Prostate gland (tissue), 2 donors: ENCODE results near the gene IL2RA.

Experiments used
- POLR2A ChIP-seq: fragments of 450-650 bp; IDR thresholded peaks from one replicate; pipeline ENCODE4 v1.6.1; 2016; ENCODE audit warnings: antibody characterized with exemption, mild to moderate bottlenecking
- POLR2AphosphoS5 ChIP-seq: sonication (generic); formaldehyde crosslinking; IDR thresholded peaks from one replicate; pipeline ENCODE4 v1.6.1; 2017; ENCODE audit warnings: antibody characterized with exemption
- TF ChIP-seq, protein P1 (sequence below), 4 experiments: fragments of 200-600 bp in 2 of 4; fragments of 450-650 bp in 2 of 4; sonication (generic) in 2 of 4; IDR thresholded peaks; 1 replicate in 3 of 4; 2 replicates in 1 of 4; pipeline ENCODE4 v1.5.1; 2016 to 2019; ENCODE audit warnings: antibody characterized with exemption in 4 of 4, mild to moderate bottlenecking in 2 of 4, moderate library complexity in 2 of 4

DNA sequence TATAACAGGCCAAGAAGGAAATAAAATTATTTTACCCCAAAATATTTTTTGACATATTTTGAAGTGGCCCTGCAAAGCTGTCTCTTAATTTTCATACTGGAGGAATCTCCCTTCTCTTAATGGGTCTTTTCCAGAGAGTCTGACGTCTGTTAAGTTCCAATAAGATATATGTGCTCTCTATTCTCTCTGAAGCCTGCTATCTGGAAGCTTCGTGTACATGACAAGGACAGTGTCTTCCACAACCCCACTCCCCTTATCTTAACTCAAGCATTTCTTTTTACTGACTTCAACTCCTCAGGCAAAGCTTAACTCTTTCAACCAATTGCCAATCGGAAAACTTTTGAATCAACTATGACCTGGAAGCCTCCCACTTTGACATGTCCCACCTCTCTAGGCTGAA is 55.6 kb downstream of the IL2RA start:
- TF ChIP-seq, protein P1, sequence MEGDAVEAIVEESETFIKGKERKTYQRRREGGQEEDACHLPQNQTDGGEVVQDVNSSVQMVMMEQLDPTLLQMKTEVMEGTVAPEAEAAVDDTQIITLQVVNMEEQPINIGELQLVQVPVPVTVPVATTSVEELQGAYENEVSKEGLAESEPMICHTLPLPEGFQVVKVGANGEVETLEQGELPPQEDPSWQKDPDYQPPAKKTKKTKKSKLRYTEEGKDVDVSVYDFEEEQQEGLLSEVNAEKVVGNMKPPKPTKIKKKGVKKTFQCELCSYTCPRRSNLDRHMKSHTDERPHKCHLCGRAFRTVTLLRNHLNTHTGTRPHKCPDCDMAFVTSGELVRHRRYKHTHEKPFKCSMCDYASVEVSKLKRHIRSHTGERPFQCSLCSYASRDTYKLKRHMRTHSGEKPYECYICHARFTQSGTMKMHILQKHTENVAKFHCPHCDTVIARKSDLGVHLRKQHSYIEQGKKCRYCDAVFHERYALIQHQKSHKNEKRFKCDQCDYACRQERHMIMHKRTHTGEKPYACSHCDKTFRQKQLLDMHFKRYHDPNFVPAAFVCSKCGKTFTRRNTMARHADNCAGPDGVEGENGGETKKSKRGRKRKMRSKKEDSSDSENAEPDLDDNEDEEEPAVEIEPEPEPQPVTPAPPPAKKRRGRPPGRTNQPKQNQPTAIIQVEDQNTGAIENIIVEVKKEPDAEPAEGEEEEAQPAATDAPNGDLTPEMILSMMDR (IDR thresholded peaks at IDR 0.05): no peak
- TF ChIP-seq POLR2A: no peak
- no peak for TF ChIP-seq POLR2AphosphoS5
